Amniotic epithelial cell (primary cell): ENCODE measurements around the gene ADCY6.

ENCODE experiments used
- DNase-seq: peaks from one replicate; pipeline ENCODE4 v3.0.0-alpha.2; 2010; ENCODE audit warnings: low read depth

The ADCY6 gene

GRCh38 chr12:48788854-48789775, at the start of gene ADCY6:
Gene ADCY6 (minus strand): TSS chr12:48789089. CDS start chr12:48783434, 5,655 bp downstream.
- DNase-seq, result peak; percentile 75

GRCh38 chr12:48838048-48838447, 49.2 kb upstream of the ADCY6 start:
- no peak for DNase-seq

GRCh38 chr12:48832321-48833060, 43.6 kb upstream of the ADCY6 start:
- DNase-seq, result no peak

- no peak for DNase-seq
Observed at GRCh38 chr12:48831257-48831656, 42.4 kb upstream of the ADCY6 start.

- no peak for DNase-seq
Observed at GRCh38 chr12:48828841-48829575, 40.1 kb upstream of the ADCY6 start.

- DNase-seq, result no peak
Observed at GRCh38 chr12:48828293-48828692, 39.4 kb upstream of the ADCY6 start.

GRCh38 chr12:48827513-48828096, 38.7 kb upstream of the ADCY6 start:
- DNase-seq, result no peak

GRCh38 chr12:48827026-48827425, 38.1 kb upstream of the ADCY6 start:
- no peak for DNase-seq

GRCh38 chr12:48826209-48826855, 37.4 kb upstream of the ADCY6 start:
- no peak for DNase-seq

GRCh38 chr12:48824905-48825304, 36.0 kb upstream of the ADCY6 start:
- no peak for DNase-seq

GRCh38 chr12:48824112-48824511, 35.2 kb upstream of the ADCY6 start:
- DNase-seq, result no peak

- no peak for DNase-seq
Observed at GRCh38 chr12:48823281-48823680, 34.4 kb upstream of the ADCY6 start.

- no peak for DNase-seq
Observed at GRCh38 chr12:48822711-48823110, 33.8 kb upstream of the ADCY6 start.

- no peak for DNase-seq
Observed at GRCh38 chr12:48822139-48822538, 33.2 kb upstream of the ADCY6 start.

GRCh38 chr12:48819986-48820725, 31.3 kb upstream of the ADCY6 start:
- DNase-seq, result no peak

- DNase-seq, result peak; percentile 27
Observed at GRCh38 chr12:48818831-48819590, 30.1 kb upstream of the ADCY6 start.

GRCh38 chr12:48817873-48818830, 29.3 kb upstream of the ADCY6 start, which contains the start of gene CACNB3:
Gene CACNB3 (plus strand): TSS chr12:48818496. CDS start chr12:48818930, 434 bp downstream.
- DNase-seq, result peak; percentile 38

- DNase-seq, result no peak
Observed at GRCh38 chr12:48816143-48816854, 27.4 kb upstream of the ADCY6 start.
